Transverse colon (tissue), 4 donors: ENCODE data around the gene MEGF9. TPM values are rescaled to one million over a fixed set of nuclear protein-coding genes. Genes with fewer than 3 reads are reported as not detected.

ENCODE experiments used
- DNase-seq: peaks from one replicate; pipeline ENCODE4 v3.0.0-alpha.2; 2019
- H3K27ac ChIP-seq, 4 donors: fragments of 200-600 bp; sonication (generic); 2 replicates each; pipeline ENCODE4 v1.5.1; 2016 to 2018; ENCODE audit warnings: inconsistent platforms in 4 of 4
- H3K27me3 ChIP-seq: fragments of 200-600 bp; sonication (generic); 2 replicates; pipeline ENCODE4 v1.5.1; 2017; ENCODE audit warnings: inconsistent platforms
- H3K36me3 ChIP-seq, 4 donors: fragments of 200-600 bp; sonication (generic); 2 replicates each; pipeline ENCODE4 v1.5.1; 2017 to 2019; ENCODE audit warnings: inconsistent platforms in 4 of 4
- H3K4me1 ChIP-seq, 4 donors: fragments of 200-600 bp; sonication (generic); 2 replicates each; pipeline ENCODE4 v1.5.1; 2017 to 2020; ENCODE audit warnings: inconsistent platforms in 4 of 4
- H3K4me3 ChIP-seq, 4 donors: fragments of 200-600 bp; sonication (generic); 1 replicate in 1 of 4; 2 replicates in 3 of 4; pipeline versions ENCODE4 v1.5.1 to v1.6.1; 2017 to 2019; ENCODE audit warnings: inconsistent platforms in 4 of 4
- H3K9me3 ChIP-seq, 2 donors: fragments of 200-600 bp; sonication (generic); 2 replicates each; pipeline ENCODE4 v1.5.1; 2017 to 2019; ENCODE audit warnings: inconsistent platforms in 2 of 2
- CTCF ChIP-seq, 5 experiments: fragments of 200-600 bp in 3 of 5; fragments of 450-650 bp in 2 of 5; sonication (generic) in 3 of 5; IDR thresholded peaks; 1 replicate in 2 of 5; 2 replicates in 3 of 5; pipeline ENCODE4 v1.5.1; 2016 to 2017; ENCODE audit warnings: antibody characterized with exemption in 5 of 5, inconsistent platforms in 3 of 5, mild to moderate bottlenecking in 2 of 5, moderate library complexity in 1 of 5
- EP300 ChIP-seq: sonication (generic); formaldehyde crosslinking; IDR thresholded peaks from one replicate; pipeline ENCODE4 v1.6.1; 2017; ENCODE audit warnings: antibody characterized with exemption, low read depth
- POLR2A ChIP-seq: fragments of 450-650 bp; IDR thresholded peaks from one replicate; pipeline ENCODE4 v1.6.1; 2016; ENCODE audit warnings: antibody characterized with exemption, mild to moderate bottlenecking, moderate library complexity
- POLR2AphosphoS5 ChIP-seq, 3 donors: sonication (generic); formaldehyde crosslinking; IDR thresholded peaks; one replicate each; pipeline ENCODE4 v1.6.1; 2016; ENCODE audit warnings: antibody characterized with exemption in 3 of 3
- WGBS, 2 donors: methylation state at CpG; one replicate each; pipeline ENCODE4 v1.1.5; 2018; ENCODE audit warnings: low coverage in 1 of 2; 5-methylcytosine and 5-hydroxymethylcytosine counted together
- in situ Hi-C, 4 donors: fragments of 200-750 bp; cut with MboI; loops; one replicate each; pipeline versions ENCODE4 v1.15.0 to v1.15.1; 2017; ENCODE audit warnings: low sequenced_read_pairs in 3 of 4, low pct_ligation_motif_present in 1 of 4, low pct_unique_long_range_greater_than_20kb in 1 of 4
- intact Hi-C: fragments of 100-400 bp; cut with DNase I; formaldehyde crosslinking; loops from one replicate; pipeline ENCODE4 v1.15.1; 2023; ENCODE audit warnings: low total_unique reads
- total RNA-seq, 4 donors: library from RNA; depleted of rRNA; stranded (reverse); fragments of >200 nt; gene quantifications; one replicate each; pipeline ENCODE4 v1.1.0, GENCODE V29; 2016

Gene MEGF9
- total RNA-seq, 4 donors from 2014 or later: 6.7 to 17.9 (median 12.7) TPM

- Histone ChIP-seq H3K4me3 (no peak overlapping the region), H3K9me3 (no peaks in the 10 kb centered on the region), H3K27ac (no peak overlapping the region), H3K36me3 (no peaks in the 10 kb centered on the region), H3K27me3 (no peaks in the 10 kb centered on the region), H3K4me1 (peaks cover 0 to 7% (median 0%) of the 10 kb centered on the region in 4 donors)
- TF ChIP-seq EP300 (no peak), CTCF (IDR thresholded peaks at IDR 0.05) (no peak), POLR2AphosphoS5 (IDR thresholded peaks at IDR 0.05) (no peak), POLR2A (no peak)
- 94 to 100% methylated on average over 2 to 6 of the region's 6 CpGs for WGBS, 2 donors
- in situ Hi-C loops (no loop called here), intact Hi-C loops (no loop called here)
- no peak for DNase-seq
Observed at GRCh38 chr9:120681121-120681520, 33.1 kb downstream of the MEGF9 start.

GRCh38 chr9:120680579-120680978 lies 33.7 kb downstream of the MEGF9 start:
- H3K9me3 ChIP-seq: no peaks in the 10 kb centered on the region
- no peak overlapping the region for H3K27ac ChIP-seq
- WGBS, 2 donors: 90 to 94% methylated on average over 2 to 4 of the region's 4 CpGs
- DNase-seq: no peak
- peaks cover 0 to 7% (median 0%) of the 10 kb centered on the region in 4 donors for H3K4me1 ChIP-seq
- intact Hi-C loops: no loop called here
- H3K4me3 ChIP-seq: no peak overlapping the region
- H3K27me3 ChIP-seq: no peaks in the 10 kb centered on the region
- TF ChIP-seq EP300: no peak
- in situ Hi-C loops: no loop called here
- no peaks in the 10 kb centered on the region for H3K36me3 ChIP-seq

GRCh38 chr9:120680161-120680560 lies 34.1 kb downstream of the MEGF9 start:
- Histone ChIP-seq H3K36me3 (no peaks in the 10 kb centered on the region), H3K9me3 (no peaks in the 10 kb centered on the region), H3K27ac (no peak overlapping the region), H3K27me3 (no peaks in the 10 kb centered on the region), H3K4me3 (no peak overlapping the region), H3K4me1 (peaks cover 0 to 7% (median 0%) of the 10 kb centered on the region in 4 donors)
- no peak for DNase-seq
- 40 to 91% methylated on average over 1 to 4 of the region's 4 CpGs for WGBS, 2 donors
- in situ Hi-C loops (no loop called here), intact Hi-C loops (no loop called here)
- no peak for TF ChIP-seq EP300
- TF ChIP-seq POLR2AphosphoS5 (IDR thresholded peaks at IDR 0.05): no peak
- TF ChIP-seq CTCF (IDR thresholded peaks at IDR 0.05): no peak
- no peak for TF ChIP-seq POLR2A

- in situ Hi-C loops (no loop called here), intact Hi-C loops (no loop called here)
- TF ChIP-seq CTCF (IDR thresholded peaks at IDR 0.05) (no peak), EP300 (no peak), POLR2A (no peak), POLR2AphosphoS5 (IDR thresholded peaks at IDR 0.05) (no peak)
- Histone ChIP-seq H3K4me1 (no peaks in the 10 kb centered on the region), H3K27me3 (no peaks in the 10 kb centered on the region), H3K4me3 (no peak overlapping the region), H3K27ac (no peak overlapping the region), H3K36me3 (no peaks in the 10 kb centered on the region), H3K9me3 (no peaks in the 10 kb centered on the region)
- WGBS, 2 donors: 86% methylated on average over 1 of the region's 1 CpG; no CpG with 5 or more reads in 1 of the 2 donors
- no peak for DNase-seq
Observed at GRCh38 chr9:120677965-120678364, 36.3 kb downstream of the MEGF9 start.

- no peaks in the 10 kb centered on the region for H3K36me3 ChIP-seq
- no peak overlapping the region for H3K27ac ChIP-seq
- H3K4me3 ChIP-seq: no peak overlapping the region
- intact Hi-C loops: no loop called here
- no peaks in the 10 kb centered on the region for H3K27me3 ChIP-seq
- no peaks in the 10 kb centered on the region for H3K9me3 ChIP-seq
- TF ChIP-seq EP300 (no peak), CTCF (IDR thresholded peaks at IDR 0.05) (no peak), POLR2AphosphoS5 (IDR thresholded peaks at IDR 0.05) (no peak), POLR2A (no peak)
- 88 to 89% methylated on average over 3 to 12 of the region's 12 CpGs for WGBS, 2 donors
- H3K4me1 ChIP-seq: no peaks in the 10 kb centered on the region
- in situ Hi-C loops: no loop called here
- no peak for DNase-seq
Observed at GRCh38 chr9:120676767-120677402, 37.4 kb downstream of the MEGF9 start.
